ENCODE data around the gene FGF9.

Gene FGF9

DNA sequence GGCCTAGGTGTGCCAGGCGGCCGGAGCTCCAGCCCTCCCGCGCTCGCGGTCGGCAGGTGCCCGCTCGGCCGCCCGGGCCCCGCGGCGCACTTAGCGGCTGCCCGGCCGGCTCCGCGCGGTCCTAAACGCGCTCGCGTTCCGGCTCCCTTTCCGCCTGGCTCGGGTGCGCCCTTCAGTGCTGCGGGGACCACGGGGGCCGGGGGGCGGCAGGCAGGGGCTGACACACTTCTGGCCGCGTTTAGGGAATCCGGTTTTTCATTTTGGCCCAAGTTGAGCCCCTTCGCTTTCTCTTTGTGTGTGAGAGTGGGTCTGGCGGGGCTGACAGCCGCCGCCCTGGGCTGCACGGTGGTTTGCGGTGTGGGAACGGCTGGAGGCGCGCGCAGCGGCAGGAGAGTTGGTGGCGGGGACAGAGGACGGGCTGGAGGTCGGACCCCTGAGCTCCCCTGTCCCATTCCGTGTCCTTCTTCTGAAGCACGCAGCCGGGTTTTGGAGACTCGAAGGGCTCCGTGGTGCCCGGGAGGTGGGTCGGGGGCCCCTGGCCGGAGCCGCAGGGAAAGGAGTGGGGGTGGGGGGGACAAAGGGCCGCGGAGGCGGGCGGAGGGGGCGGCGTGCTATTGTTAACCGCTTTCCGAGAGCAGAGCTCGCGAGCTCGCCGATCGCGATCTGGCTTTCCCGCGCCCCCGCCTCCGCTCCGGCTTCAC lies 3.1 kb downstream of the FGF9 start:
- TF ChIP-seq, protein P1, sequence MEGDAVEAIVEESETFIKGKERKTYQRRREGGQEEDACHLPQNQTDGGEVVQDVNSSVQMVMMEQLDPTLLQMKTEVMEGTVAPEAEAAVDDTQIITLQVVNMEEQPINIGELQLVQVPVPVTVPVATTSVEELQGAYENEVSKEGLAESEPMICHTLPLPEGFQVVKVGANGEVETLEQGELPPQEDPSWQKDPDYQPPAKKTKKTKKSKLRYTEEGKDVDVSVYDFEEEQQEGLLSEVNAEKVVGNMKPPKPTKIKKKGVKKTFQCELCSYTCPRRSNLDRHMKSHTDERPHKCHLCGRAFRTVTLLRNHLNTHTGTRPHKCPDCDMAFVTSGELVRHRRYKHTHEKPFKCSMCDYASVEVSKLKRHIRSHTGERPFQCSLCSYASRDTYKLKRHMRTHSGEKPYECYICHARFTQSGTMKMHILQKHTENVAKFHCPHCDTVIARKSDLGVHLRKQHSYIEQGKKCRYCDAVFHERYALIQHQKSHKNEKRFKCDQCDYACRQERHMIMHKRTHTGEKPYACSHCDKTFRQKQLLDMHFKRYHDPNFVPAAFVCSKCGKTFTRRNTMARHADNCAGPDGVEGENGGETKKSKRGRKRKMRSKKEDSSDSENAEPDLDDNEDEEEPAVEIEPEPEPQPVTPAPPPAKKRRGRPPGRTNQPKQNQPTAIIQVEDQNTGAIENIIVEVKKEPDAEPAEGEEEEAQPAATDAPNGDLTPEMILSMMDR (IDR thresholded peaks at IDR 0.05; ENCODE audit: low read depth, low read length): no peak
- in situ Hi-C loops (cut with HindIII; ENCODE audit: low sequenced_read_pairs): no loop called here
- no peak for DNase-seq (ENCODE audit: low read depth, low spot score)
- H3K4me3 ChIP-seq (ENCODE audit: low read depth, low read length): peak overlapping the region; percentile 39

DNA sequence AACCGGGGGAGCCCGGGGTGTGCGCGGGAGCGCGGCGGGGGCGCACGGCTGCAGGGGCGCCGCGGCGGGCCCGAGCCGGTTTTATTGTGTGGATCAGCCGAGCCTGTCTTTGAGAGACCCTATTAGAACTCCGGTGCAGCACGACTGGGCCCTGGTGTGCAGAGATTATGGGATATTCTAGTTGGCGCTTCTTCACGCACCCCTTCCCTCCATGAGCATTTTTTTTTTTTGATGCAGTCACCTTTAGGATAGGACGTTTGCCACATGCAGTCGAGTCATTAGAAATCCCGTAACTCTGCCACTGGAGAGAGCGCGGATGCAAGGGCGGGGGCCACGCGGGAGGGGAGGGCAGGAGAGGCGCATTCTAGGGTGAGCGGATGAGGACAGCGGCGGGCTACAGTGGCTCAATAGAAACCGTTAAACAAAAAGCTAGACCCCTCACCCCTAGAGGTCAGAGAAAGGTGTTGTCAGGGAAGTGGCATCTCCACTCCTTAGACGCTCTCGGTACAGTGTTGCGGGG lies 3.7 kb downstream of the FGF9 start:
- H3K4me3 ChIP-seq (ENCODE audit: low read depth, low read length): peak overlapping the region; percentile 12
- in situ Hi-C loops (cut with HindIII; ENCODE audit: low sequenced_read_pairs): no loop called here

GRCh38 chr13:21675095-21675991 lies 4.5 kb downstream of the FGF9 start:
- peak overlapping the region; percentile 1 for H3K4me3 ChIP-seq (ENCODE audit: low read depth, low read length)
- in situ Hi-C loops (cut with HindIII; ENCODE audit: low sequenced_read_pairs): no loop called here
- no peak for DNase-seq (ENCODE audit: low read depth, low spot score)
- TF ChIP-seq, protein P1 (IDR thresholded peaks at IDR 0.05; ENCODE audit: low read depth, low read length): no peak

More for the DNA sequence above, 3.7 kb downstream of the FGF9 start:
- TF ChIP-seq, protein P1 (IDR thresholded peaks at IDR 0.05; ENCODE audit: low read depth, low read length): no peak
- no peak for DNase-seq (ENCODE audit: low read depth, low spot score)

DNA sequence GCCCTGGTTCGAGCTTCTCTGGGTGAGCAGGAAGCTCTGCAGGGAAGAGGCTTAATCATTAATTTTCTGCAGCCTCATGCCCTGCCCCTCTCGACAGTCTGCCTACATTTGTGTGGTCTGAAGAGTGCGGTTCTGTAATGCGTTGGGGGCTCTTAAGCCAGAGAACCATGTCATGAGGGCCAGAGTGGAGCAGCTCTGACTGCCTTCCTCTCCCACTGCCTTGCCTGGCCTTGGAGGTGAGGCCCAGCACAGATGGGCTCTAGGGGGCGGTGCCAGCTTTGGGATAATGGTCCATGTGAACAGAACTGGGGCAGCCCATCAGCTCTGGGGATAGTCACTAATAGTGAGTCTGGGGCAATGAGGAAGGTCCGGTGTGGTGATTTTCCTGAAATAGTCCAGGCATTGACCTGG lies 5.7 kb downstream of the FGF9 start:
- in situ Hi-C loops (cut with HindIII; ENCODE audit: low sequenced_read_pairs): no loop called here
- no peak for DNase-seq (ENCODE audit: low read depth, low spot score)
- TF ChIP-seq, protein P1 (IDR thresholded peaks at IDR 0.05; ENCODE audit: low read depth, low read length): peak; percentile 16
- no peak overlapping the region for H3K4me3 ChIP-seq (ENCODE audit: low read depth, low read length)

DNA sequence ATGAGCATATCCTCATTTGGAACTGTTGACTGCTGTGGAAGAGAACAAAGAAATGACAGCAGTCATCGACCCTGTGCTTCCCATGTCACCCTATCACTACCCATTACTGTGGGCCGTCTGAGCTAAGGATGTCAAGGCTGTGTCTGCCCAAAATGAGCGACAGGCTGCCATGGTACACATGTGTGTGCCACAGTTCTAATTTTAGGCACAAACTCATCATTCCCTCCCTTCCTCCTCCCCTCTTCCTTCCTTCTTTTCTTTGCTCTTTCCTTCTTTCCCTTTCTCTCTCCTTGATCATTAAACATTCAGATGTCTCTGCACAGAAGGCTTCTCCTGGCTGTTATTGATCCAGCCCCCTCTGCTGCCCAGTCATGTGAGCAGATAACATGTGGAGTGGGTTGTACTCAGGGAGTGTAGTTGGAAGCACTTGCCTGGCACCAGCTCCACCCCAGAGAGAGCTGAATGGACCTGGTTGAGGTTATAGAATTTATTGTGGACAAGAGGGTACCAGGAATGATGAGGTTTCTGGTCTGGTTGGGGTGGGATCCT lies 6.3 kb downstream of the FGF9 start:
- DNase-seq (ENCODE audit: low read depth, low spot score): no peak
- H3K4me3 ChIP-seq (ENCODE audit: low read depth, low read length): no peak overlapping the region
- TF ChIP-seq, protein P1 (IDR thresholded peaks at IDR 0.05; ENCODE audit: low read depth, low read length): no peak
- in situ Hi-C loops (cut with HindIII; ENCODE audit: low sequenced_read_pairs): no loop called here

DNA sequence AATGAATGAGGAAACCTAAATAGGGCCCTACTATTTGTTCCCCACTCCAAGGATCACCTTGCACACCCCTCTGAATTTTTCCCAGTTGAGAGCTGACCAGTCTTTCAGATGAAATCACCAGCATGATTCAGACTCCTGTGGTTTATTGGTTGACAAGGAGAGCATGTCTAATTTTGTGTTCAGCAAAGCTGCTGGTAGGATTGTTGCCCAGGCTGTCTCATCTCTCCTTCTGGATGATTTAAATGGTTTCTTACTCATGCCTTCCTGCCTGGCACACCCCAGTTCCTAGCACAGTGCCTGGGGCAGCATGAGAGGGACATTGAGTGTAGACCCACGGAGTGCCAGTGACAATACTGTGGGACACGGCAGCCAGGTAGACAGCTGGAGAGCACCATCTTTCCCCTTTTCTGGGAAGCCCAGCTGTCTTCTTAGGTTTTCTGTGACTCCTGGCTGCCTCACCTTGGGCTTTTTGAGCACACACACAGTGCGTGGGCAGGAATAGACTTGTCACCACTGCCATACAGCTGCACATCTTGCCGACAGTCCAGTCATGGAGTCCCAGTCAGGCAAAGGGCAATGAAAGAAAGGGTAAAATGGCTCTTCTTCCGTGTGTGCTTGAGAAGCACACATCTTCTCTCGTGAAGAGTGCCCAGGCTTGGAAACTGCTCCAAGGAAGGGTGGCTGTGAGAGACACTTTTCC lies 12.3 kb downstream of the FGF9 start:
- DNase-seq (ENCODE audit: low read depth, low spot score): peak; percentile 79
- in situ Hi-C loops (cut with HindIII; ENCODE audit: low sequenced_read_pairs): no loop called here
- H3K4me3 ChIP-seq (ENCODE audit: low read depth, low read length): no peak overlapping the region
- TF ChIP-seq, protein P1 (IDR thresholded peaks at IDR 0.05; ENCODE audit: low read depth, low read length): no peak
